ENCODE measurements around the gene CRYGN. TPM values are rescaled to one million over a fixed set of nuclear protein-coding genes. Genes with fewer than 3 reads are reported as not detected.

The CRYGN gene
- total and polyA plus RNA-seq, 2 experiments from 2014 or later = 0.59 to 1.5 TPM

- TF ChIP-seq ZNF462 (CRISPR knock-in tag; IDR thresholded peaks at IDR 0.05) = no peak
These were observed 19.8 kb downstream of the CRYGN start (continued) for GRCh38 chr7:151420144-151420543.

GRCh38 chr7:151416941-151417315 lies 23.0 kb downstream of the CRYGN start:
- ATAC-seq (peak; percentile 29; the same call in 2 of the 3 replicates), DNase-seq (ENCODE audit: low spot score) (peak; percentile 2)
- TF ChIP-seq ZNF114 (CRISPR knock-in tag; IDR thresholded peaks at IDR 0.05) = no peak
- H3K27me3 ChIP-seq (ENCODE audit: insufficient read depth) = peaks cover 42% of the 10 kb centered on the region
- no peaks in the 10 kb centered on the region for H3K36me3 ChIP-seq (ENCODE audit: insufficient read depth)
- Mint-ChIP-seq H3K9me3 (peaks cover 24% of the 10 kb centered on the region), H3K4me3 (no peak overlapping the region; the same call in 2 of the 3 replicates), H3K27me3 (ENCODE audit: insufficient read depth, low read depth, poor library complexity) (peaks cover 30% of the 10 kb centered on the region), H3K27ac (no peak overlapping the region), H3K36me3 (ENCODE audit: low read depth) (peaks cover 13% of the 10 kb centered on the region; the same call in 2 of the 3 replicates), H3K4me1 (peaks cover 21% of the 10 kb centered on the region; the same call in 2 of the 3 replicates)
- peaks cover 16% of the 10 kb centered on the region for H3K4me1 ChIP-seq (ENCODE audit: insufficient read depth)
- H3K9me2 ChIP-seq (ENCODE audit: insufficient read depth) = no peaks in the 10 kb centered on the region
- H3K4me2 ChIP-seq = peak overlapping the region; percentile 39; the same call in 1 of the 2 replicates
- no peak overlapping the region for H3K27ac ChIP-seq (ENCODE audit: low read depth)
- H3K4me3 ChIP-seq = no peak overlapping the region
- peaks cover 3% of the 10 kb centered on the region for H4K20me1 ChIP-seq (replicated peaks; ENCODE audit: insufficient read depth)
- no peaks in the 10 kb centered on the region for H3K79me2 ChIP-seq (replicated peaks; ENCODE audit: insufficient read depth)
- no peaks in the 10 kb centered on the region for H3F3A ChIP-seq (replicated peaks; ENCODE audit: low read depth)
- no peak overlapping the region for H2AFZ ChIP-seq

Measured in GM23338 (cell line).